SK-N-SH (cell line): ENCODE results near the gene DNHD1. TPM values are rescaled to one million over a fixed set of nuclear protein-coding genes. Genes with fewer than 3 reads are reported as not detected.
A peak's percentile ranks its signal among the peaks of the same experiment; 100 is the strongest.

Experiments used
- CTCF ChIA-PET: fragments of 300-600, 350-600 bp; formaldehyde crosslinking; extraction: SDS; loops from one replicate; lab custom pipeline; 2021; lab: Yijun Ruan, JAX
- POLR2A ChIA-PET: fragments of 350-600 bp; sonication (Branson Sonifier 250); formaldehyde crosslinking; extraction: SDS; loops from one replicate; lab custom pipeline; 2020; ENCODE audit warnings: antibody characterized with exemption, inconsistent platforms; lab: Yijun Ruan, JAX
- DNase-seq: peaks from one replicate; pipeline ENCODE4 v3.0.0; 2012
- H2AFZ ChIP-seq: fragments of 200-600 bp; sonication (generic); 2 replicates; pipeline ENCODE4 v1.8.1; 2016; ENCODE audit warnings: antibody characterized with exemption, mild to moderate bottlenecking, low read depth
- H3F3A ChIP-seq: fragments of 200-600 bp; sonication (generic); replicated peaks from 2 replicates; pipeline ENCODE3; 2016; ENCODE audit warnings: antibody characterized with exemption, mild to moderate bottlenecking; ENCODE audit not compliant: insufficient read depth
- H3K27ac ChIP-seq, 2 experiments: fragments of 200-500 bp in 1 of 2; fragments of 200-600 bp in 1 of 2; sonication (Bioruptor generic) in 1 of 2; sonication (generic), shearing (Covaris generic) in 1 of 2; 2 replicates each; pipeline versions ENCODE4 v1.5.1 to v1.6.1; 2014 to 2016; ENCODE audit warnings: low read depth in 2 of 2, inconsistent platforms in 1 of 2, low read length in 1 of 2, mild to moderate bottlenecking in 1 of 2, mixed read lengths in 1 of 2
- H3K27me3 ChIP-seq: fragments of 200-600 bp; sonication (generic), shearing (Covaris generic); 2 replicates; pipeline ENCODE4 v1.6.1; 2016; ENCODE audit warnings: mixed run types; ENCODE audit not compliant: insufficient read depth
- H3K36me3 ChIP-seq, 2 experiments: fragments of 200-500 bp in 1 of 2; fragments of 200-600 bp in 1 of 2; sonication (Bioruptor generic) in 1 of 2; sonication (generic) in 1 of 2; replicated peaks in 1 of 2; 2 replicates each; pipeline versions ENCODE3 to v1.5.1; 2014 to 2016; ENCODE audit warnings: low read length in 1 of 2, mild to moderate bottlenecking in 1 of 2; ENCODE audit not compliant: insufficient read depth in 2 of 2, control insufficient read depth in 1 of 2
- H3K4me1 ChIP-seq, 2 experiments: fragments of 200-500 bp in 1 of 2; fragments of 200-600 bp in 1 of 2; sonication (Bioruptor generic) in 1 of 2; sonication (generic), shearing (Covaris generic) in 1 of 2; 2 replicates each; pipeline versions ENCODE4 v1.5.1 to v1.6.1; 2014 to 2016; ENCODE audit warnings: low read depth in 1 of 2, low read length in 1 of 2, mixed run types in 1 of 2; ENCODE audit not compliant: insufficient read depth in 2 of 2, control insufficient read depth in 1 of 2
- H3K4me2 ChIP-seq: fragments of 200-600 bp; sonication (generic), shearing (Covaris generic); 2 replicates; pipeline ENCODE4 v1.6.1; 2017; ENCODE audit warnings: mixed run types
- H3K4me3 ChIP-seq, 2 experiments: fragments of 200-500 bp in 1 of 2; fragments of 200-600 bp in 1 of 2; sonication (Bioruptor generic) in 1 of 2; sonication (generic), shearing (Covaris generic) in 1 of 2; 2 replicates each; pipeline versions ENCODE4 v1.5.1 to v1.8.1; 2014 to 2016; ENCODE audit warnings: low read depth in 2 of 2, inconsistent platforms in 1 of 2, low read length in 1 of 2, mild to moderate bottlenecking in 1 of 2, mixed read lengths in 1 of 2, moderate library complexity in 1 of 2
- H3K79me2 ChIP-seq: fragments of 200-600 bp; sonication (generic); 2 replicates; pipeline ENCODE4 v1.8.1; 2017; ENCODE audit warnings: mild to moderate bottlenecking; ENCODE audit not compliant: insufficient read depth
- H3K9ac ChIP-seq: fragments of 200-600 bp; sonication (generic); 2 replicates; pipeline ENCODE4 v1.6.1; 2017; ENCODE audit warnings: mixed run types
- H3K9me2 ChIP-seq: fragments of 200-600 bp; sonication (generic); 2 replicates; pipeline ENCODE4 v1.6.1; 2017; ENCODE audit warnings: mixed run types
- H3K9me3 ChIP-seq: fragments of 200-600 bp; sonication (generic); 2 replicates; pipeline ENCODE4 v1.6.1; 2017; ENCODE audit warnings: mixed run types, mild to moderate bottlenecking, moderate library complexity
- H4K20me1 ChIP-seq: fragments of 200-600 bp; sonication (generic); 2 replicates; pipeline ENCODE4 v1.6.1; 2017; ENCODE audit warnings: mild to moderate bottlenecking, mixed run types; ENCODE audit not compliant: insufficient read depth
- ELF1 ChIP-seq: IDR thresholded peaks from 2 replicates; pipeline ENCODE4 v1.4.0; 2012
- FOSL2 ChIP-seq: IDR thresholded peaks from 2 replicates; pipeline ENCODE4 v1.4.0; 2012; ENCODE audit warnings: low read depth, mild to moderate bottlenecking, moderate library complexity, borderline replicate concordance
- FOXM1 ChIP-seq: IDR thresholded peaks from 2 replicates; pipeline ENCODE4 v1.4.0; 2012; ENCODE audit warnings: low read depth, mild to moderate bottlenecking
- GABPA ChIP-seq: IDR thresholded peaks from 2 replicates; pipeline ENCODE4 v1.4.0; 2012; ENCODE audit warnings: low read depth, mild to moderate bottlenecking
- GATA2 ChIP-seq: sonication (generic); formaldehyde crosslinking; IDR thresholded peaks from 2 replicates; pipeline ENCODE4 v1.5.0; 2020; ENCODE audit warnings: mild to moderate bottlenecking, missing genetic modification reagents
- MEF2A ChIP-seq: IDR thresholded peaks from 2 replicates; pipeline ENCODE4 v1.4.0; 2012; ENCODE audit warnings: low read depth, borderline replicate concordance
- POLR2AphosphoS5 ChIP-seq: IDR thresholded peaks from 2 replicates; pipeline ENCODE4 v1.6.1; 2012; ENCODE audit warnings: low read depth, low read length
- RAD21 ChIP-seq: IDR thresholded peaks from 2 replicates; pipeline ENCODE4 v1.6.1; 2012; ENCODE audit warnings: mild to moderate bottlenecking, low read length
- SIN3A ChIP-seq: IDR thresholded peaks from 2 replicates; pipeline ENCODE4 v1.6.1; 2012; ENCODE audit warnings: low read depth, mild to moderate bottlenecking, low read length, moderate library complexity, borderline replicate concordance
- SMC3 ChIP-seq: IDR thresholded peaks from 2 replicates; pipeline ENCODE4 v1.6.1; 2012; ENCODE audit warnings: low read depth, low read length, improper control_type of control experiment
- TAF1 ChIP-seq: IDR thresholded peaks from 2 replicates; pipeline ENCODE4 v1.6.1; 2012; ENCODE audit warnings: low read depth, mild to moderate bottlenecking, low read length, moderate library complexity, borderline replicate concordance
- TCF12 ChIP-seq: IDR thresholded peaks from 2 replicates; pipeline ENCODE4 v1.4.0; 2012
- YY1 ChIP-seq: IDR thresholded peaks from 2 replicates; pipeline ENCODE4 v1.4.0; 2012; ENCODE audit warnings: low read depth, mild to moderate bottlenecking
- WGBS: methylation state at CpG from one replicate; pipeline ENCODE4 v1.1.6; 2017; ENCODE audit warnings: low lambda C conversion rate; 5-methylcytosine and 5-hydroxymethylcytosine counted together
- polyA plus RNA-seq, 3 experiments: library from polyadenylated mRNA; depleted of rRNA; stranded (reverse); fragments of >200 nt; gene quantifications; 2 replicates each; pipeline ENCODE4 v1.2.3, GENCODE V29; 2012
- TF ChIP-seq, protein P1 (sequence below): IDR thresholded peaks from 2 replicates; pipeline ENCODE4 v1.6.1; 2012; ENCODE audit warnings: mild to moderate bottlenecking, low read depth, low read length, moderate library complexity
- TF ChIP-seq, protein P2 (sequence below): IDR thresholded peaks from 2 replicates; pipeline ENCODE4 v1.4.0; 2012; ENCODE audit warnings: low read depth, borderline replicate concordance
- TF ChIP-seq, protein P3 (sequence below): IDR thresholded peaks from 2 replicates; pipeline ENCODE4 v1.4.0; 2012; ENCODE audit warnings: low read depth
- TF ChIP-seq, protein P4 (sequence below): IDR thresholded peaks from 2 replicates; pipeline ENCODE4; 2012
- TF ChIP-seq, protein P5 (sequence below): fragments of 200-600 bp; sonication (generic); IDR thresholded peaks from 2 replicates; pipeline ENCODE4 v1.6.1; 2017; ENCODE audit warnings: antibody characterized with exemption, mild to moderate bottlenecking, moderate library complexity

DNHD1 gene
- polyA plus RNA-seq, 1 of the 3 experiments (the other 2 are of a cell fraction) = 5.3 TPM

DNA sequence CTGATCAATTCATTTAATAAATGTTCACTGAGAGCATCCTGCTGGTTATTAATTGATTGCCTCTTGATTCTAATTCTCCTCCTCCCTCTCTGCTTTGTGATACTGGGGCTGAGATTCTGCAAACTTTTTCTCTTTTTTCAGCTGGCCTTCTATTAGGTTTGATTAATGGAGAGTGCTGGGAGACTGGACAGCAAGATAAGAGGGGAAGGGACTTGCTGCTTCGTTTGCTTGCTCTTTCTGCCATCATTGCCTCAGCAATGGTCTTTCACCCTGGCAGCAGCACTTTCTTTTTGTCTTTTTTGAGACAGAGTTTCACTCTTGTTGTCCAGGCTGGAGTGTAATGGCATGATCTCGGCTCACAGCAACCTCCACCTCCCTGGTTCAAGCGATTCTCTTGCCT lies 7.1 kb downstream of the DNHD1 start:
- TF ChIP-seq GABPA = no peak
- POLR2A ChIA-PET = no interaction called here
- 80% methylated on average over 3 of the region's 3 CpGs for WGBS

DNA sequence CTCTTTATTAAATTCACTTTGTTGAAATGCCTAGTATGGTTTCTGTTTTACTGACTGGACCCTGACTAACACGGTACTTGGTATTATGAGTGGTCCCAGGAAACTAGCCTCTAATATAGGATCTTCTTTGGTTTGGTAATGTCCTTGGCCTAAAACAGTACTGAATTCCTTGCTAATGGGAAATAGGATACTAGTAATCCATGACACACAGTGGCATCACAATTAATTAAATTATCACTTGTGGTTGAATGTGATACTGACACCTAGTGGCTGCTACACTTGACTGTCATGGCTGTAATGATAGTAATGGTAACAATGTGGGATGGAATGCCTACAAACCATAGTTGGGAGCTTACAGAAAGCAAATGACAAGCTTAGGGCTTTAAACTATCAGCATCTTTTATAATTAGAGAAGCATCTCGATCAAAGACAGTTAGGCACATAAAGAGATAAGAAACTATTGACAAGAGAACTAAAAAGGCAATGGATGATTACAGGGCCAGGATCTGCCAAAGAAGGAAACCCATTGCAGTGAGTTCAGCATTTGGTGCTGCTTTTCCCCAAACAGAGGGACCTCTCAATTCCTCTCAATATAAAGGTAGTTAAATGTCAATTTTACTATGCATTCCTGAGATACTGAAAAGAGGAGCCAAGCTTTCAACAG lies 8.6 kb downstream of the DNHD1 start:
- ChIA-PET POLR2A (no interaction called here), CTCF (interaction anchor here (0.6 to 4.4 kb wide), 29 partner anchors 10 to 285 kb away, joined by 3 to 67 read pairs (median 4); partner anchors contain the start of genes APBB1, DNHD1, HPX and TRIM3)
- Histone ChIP-seq H3K9ac (no peak overlapping the region), H3K79me2 (no peaks in the 10 kb centered on the region), H3K4me3 (no peak overlapping the region), H3K27ac (peak overlapping the region in 1 of 2 experiments; percentile 24; a peak in 1 of 4 replicates), H3K9me3 (no peaks in the 10 kb centered on the region), H3F3A (peaks cover 5% of the 10 kb centered on the region), H3K4me1 (0 out of 4 replicates have a peak, but pooled peaks cover 0 to 4% of the 10 kb centered on the region in 2 experiments), H4K20me1 (no peaks in the 10 kb centered on the region), H3K36me3 (peaks cover 7 to 29% of the 10 kb centered on the region in 2 experiments), H3K9me2 (no peaks in the 10 kb centered on the region), H3K4me2 (no peak overlapping the region), H2AFZ (no peak overlapping the region), H3K27me3 (no peaks in the 10 kb centered on the region)
- WGBS = 69% methylated on average over 2 of the region's 2 CpGs
- DNase-seq = peak; percentile 62
- TF ChIP-seq SIN3A (no peak), GATA2 (CRISPR knock-in tag) (no peak), POLR2AphosphoS5 (no peak), TCF12 (no peak), ELF1 (no peak), GABPA (no peak), SMC3 (peak; percentile 49), FOXM1 (no peak), TAF1 (no peak), MEF2A (no peak), YY1 (no peak), FOSL2 (no peak), RAD21 (peak; percentile 67)
- TF ChIP-seq, protein P1, sequence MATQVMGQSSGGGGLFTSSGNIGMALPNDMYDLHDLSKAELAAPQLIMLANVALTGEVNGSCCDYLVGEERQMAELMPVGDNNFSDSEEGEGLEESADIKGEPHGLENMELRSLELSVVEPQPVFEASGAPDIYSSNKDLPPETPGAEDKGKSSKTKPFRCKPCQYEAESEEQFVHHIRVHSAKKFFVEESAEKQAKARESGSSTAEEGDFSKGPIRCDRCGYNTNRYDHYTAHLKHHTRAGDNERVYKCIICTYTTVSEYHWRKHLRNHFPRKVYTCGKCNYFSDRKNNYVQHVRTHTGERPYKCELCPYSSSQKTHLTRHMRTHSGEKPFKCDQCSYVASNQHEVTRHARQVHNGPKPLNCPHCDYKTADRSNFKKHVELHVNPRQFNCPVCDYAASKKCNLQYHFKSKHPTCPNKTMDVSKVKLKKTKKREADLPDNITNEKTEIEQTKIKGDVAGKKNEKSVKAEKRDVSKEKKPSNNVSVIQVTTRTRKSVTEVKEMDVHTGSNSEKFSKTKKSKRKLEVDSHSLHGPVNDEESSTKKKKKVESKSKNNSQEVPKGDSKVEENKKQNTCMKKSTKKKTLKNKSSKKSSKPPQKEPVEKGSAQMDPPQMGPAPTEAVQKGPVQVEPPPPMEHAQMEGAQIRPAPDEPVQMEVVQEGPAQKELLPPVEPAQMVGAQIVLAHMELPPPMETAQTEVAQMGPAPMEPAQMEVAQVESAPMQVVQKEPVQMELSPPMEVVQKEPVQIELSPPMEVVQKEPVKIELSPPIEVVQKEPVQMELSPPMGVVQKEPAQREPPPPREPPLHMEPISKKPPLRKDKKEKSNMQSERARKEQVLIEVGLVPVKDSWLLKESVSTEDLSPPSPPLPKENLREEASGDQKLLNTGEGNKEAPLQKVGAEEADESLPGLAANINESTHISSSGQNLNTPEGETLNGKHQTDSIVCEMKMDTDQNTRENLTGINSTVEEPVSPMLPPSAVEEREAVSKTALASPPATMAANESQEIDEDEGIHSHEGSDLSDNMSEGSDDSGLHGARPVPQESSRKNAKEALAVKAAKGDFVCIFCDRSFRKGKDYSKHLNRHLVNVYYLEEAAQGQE = no peak
- TF ChIP-seq, protein P2, sequence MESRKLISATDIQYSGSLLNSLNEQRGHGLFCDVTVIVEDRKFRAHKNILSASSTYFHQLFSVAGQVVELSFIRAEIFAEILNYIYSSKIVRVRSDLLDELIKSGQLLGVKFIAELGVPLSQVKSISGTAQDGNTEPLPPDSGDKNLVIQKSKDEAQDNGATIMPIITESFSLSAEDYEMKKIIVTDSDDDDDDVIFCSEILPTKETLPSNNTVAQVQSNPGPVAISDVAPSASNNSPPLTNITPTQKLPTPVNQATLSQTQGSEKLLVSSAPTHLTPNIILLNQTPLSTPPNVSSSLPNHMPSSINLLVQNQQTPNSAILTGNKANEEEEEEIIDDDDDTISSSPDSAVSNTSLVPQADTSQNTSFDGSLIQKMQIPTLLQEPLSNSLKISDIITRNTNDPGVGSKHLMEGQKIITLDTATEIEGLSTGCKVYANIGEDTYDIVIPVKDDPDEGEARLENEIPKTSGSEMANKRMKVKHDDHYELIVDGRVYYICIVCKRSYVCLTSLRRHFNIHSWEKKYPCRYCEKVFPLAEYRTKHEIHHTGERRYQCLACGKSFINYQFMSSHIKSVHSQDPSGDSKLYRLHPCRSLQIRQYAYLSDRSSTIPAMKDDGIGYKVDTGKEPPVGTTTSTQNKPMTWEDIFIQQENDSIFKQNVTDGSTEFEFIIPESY = no peak
- TF ChIP-seq, protein P3, sequence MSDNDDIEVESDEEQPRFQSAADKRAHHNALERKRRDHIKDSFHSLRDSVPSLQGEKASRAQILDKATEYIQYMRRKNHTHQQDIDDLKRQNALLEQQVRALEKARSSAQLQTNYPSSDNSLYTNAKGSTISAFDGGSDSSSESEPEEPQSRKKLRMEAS = no peak
- TF ChIP-seq, protein P4, sequence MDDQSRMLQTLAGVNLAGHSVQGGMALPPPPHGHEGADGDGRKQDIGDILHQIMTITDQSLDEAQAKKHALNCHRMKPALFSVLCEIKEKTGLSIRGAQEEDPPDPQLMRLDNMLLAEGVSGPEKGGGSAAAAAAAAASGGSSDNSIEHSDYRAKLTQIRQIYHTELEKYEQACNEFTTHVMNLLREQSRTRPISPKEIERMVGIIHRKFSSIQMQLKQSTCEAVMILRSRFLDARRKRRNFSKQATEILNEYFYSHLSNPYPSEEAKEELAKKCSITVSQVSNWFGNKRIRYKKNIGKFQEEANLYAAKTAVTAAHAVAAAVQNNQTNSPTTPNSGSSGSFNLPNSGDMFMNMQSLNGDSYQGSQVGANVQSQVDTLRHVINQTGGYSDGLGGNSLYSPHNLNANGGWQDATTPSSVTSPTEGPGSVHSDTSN = peak; percentile 42; the same call in 1 of the 2 replicates
- TF ChIP-seq, protein P5, sequence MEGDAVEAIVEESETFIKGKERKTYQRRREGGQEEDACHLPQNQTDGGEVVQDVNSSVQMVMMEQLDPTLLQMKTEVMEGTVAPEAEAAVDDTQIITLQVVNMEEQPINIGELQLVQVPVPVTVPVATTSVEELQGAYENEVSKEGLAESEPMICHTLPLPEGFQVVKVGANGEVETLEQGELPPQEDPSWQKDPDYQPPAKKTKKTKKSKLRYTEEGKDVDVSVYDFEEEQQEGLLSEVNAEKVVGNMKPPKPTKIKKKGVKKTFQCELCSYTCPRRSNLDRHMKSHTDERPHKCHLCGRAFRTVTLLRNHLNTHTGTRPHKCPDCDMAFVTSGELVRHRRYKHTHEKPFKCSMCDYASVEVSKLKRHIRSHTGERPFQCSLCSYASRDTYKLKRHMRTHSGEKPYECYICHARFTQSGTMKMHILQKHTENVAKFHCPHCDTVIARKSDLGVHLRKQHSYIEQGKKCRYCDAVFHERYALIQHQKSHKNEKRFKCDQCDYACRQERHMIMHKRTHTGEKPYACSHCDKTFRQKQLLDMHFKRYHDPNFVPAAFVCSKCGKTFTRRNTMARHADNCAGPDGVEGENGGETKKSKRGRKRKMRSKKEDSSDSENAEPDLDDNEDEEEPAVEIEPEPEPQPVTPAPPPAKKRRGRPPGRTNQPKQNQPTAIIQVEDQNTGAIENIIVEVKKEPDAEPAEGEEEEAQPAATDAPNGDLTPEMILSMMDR = peak; percentile 76

More for the DNA sequence above, 7.1 kb downstream of the DNHD1 start:
- no peak overlapping the region for H3K27ac ChIP-seq
- H3K9me3 ChIP-seq = no peaks in the 10 kb centered on the region
- peaks cover 5% of the 10 kb centered on the region for H3F3A ChIP-seq
- H3K79me2 ChIP-seq = no peaks in the 10 kb centered on the region
- no peaks in the 10 kb centered on the region for H3K27me3 ChIP-seq
- H3K4me1 ChIP-seq = 0 out of 4 replicates have a peak, but pooled peaks cover 0 to 4% of the 10 kb centered on the region in 2 experiments
- no peak overlapping the region for H3K4me3 ChIP-seq
- CTCF ChIA-PET = interaction anchor here (1.0 to 4.4 kb wide), 10 partner anchors 8 to 255 kb away, joined by 3 to 67 read pairs (median 8); partner anchors contain the start of genes DNHD1, HPX and TRIM3
- H3K9me2 ChIP-seq = no peaks in the 10 kb centered on the region
- no peak overlapping the region for H3K9ac ChIP-seq
- no peak overlapping the region for H2AFZ ChIP-seq
- no peaks in the 10 kb centered on the region for H4K20me1 ChIP-seq
- H3K36me3 ChIP-seq = peaks cover 8 to 14% of the 10 kb centered on the region in 2 experiments
- no peak overlapping the region for H3K4me2 ChIP-seq
- DNase-seq = no peak
